ENCODE measurements around the gene RASGRP1. TPM values are rescaled to one million over a fixed set of nuclear protein-coding genes. Genes with fewer than 3 reads are reported as not detected.
A peak's percentile ranks its signal among the peaks of the same experiment; 100 is the strongest.

RASGRP1 gene
- total and polyA plus RNA-seq, 7 donors: 0.01 to 0.27 (median 0.16) TPM; not detected in 1

DNA sequence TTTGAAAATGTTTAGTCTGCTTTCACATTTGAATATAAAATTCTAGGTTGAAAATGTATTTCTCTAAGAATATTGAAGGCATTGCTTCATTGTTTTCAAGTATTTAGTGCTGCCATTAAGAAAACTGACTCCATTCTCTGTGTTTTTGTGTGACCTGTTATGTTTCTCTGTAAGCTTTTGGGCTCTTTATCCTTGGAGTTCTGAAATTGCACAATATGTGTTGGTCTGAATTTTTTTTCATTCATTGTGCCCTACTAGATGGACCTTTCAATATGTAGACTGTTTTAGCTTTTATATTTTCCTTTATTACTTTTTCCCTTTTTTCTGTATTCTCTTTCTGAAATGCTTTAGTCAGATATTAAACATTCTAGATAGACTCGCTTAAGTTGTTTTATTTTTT, 88.5 kb downstream of the RASGRP1 start:
- H3K27ac ChIP-seq: no peak overlapping the region
- no peaks in the 10 kb centered on the region for H3K4me1 ChIP-seq
- ATAC-seq: no peak
- H3K9me3 ChIP-seq: no peaks in the 10 kb centered on the region
- H3K4me3 ChIP-seq: no peak overlapping the region
- DNase-seq: no peak
- WGBS, 3 donors: 94 to 100% (median 95%) methylated on average over 1 of the region's 1 CpG
- no peaks in the 10 kb centered on the region for H3K27me3 ChIP-seq (ENCODE audit: insufficient read depth in 3 of 3, low read length in 2 of 3)
- TF ChIP-seq CTCF (IDR thresholded peaks at IDR 0.05): no peak
- H3K36me3 ChIP-seq (ENCODE audit: insufficient read depth in 1 of 2, low read depth in 1 of 2): peaks cover 4 to 73% of the 10 kb centered on the region in 2 donors
- intact Hi-C loops (cut with DNase I): no loop called here

DNA sequence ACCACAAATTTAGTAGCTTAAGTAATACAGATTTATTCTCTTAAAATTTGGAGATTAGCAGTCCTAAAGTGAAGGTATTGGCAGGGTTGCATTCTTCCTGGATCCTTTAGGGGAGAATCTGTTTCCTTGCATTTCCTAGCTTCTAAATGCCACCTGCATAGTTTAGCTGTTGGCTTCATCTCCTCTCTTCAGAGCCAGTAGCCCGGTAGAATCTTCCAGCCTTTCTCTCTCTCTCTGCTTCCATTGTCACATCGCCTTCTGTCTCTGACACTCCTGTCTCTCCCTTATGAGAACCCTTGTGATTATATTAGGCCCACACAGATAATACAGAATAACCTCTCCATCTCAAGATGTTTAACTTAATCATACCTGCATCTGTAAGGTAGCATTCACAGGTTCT, 89.3 kb downstream of the RASGRP1 start:
- no peak for ATAC-seq
- Histone ChIP-seq H3K27ac (no peak overlapping the region), H3K4me1 (no peaks in the 10 kb centered on the region), H3K9me3 (no peaks in the 10 kb centered on the region), H3K27me3 (ENCODE audit: insufficient read depth in 3 of 3, low read length in 2 of 3) (no peaks in the 10 kb centered on the region), H3K36me3 (ENCODE audit: insufficient read depth in 1 of 2, low read depth in 1 of 2) (peaks cover 4 to 77% of the 10 kb centered on the region in 2 donors), H3K4me3 (no peak overlapping the region)
- intact Hi-C loops (cut with DNase I): no loop called here
- WGBS, 3 donors: 81 to 95% (median 91%) methylated on average over 2 of the region's 2 CpGs
- TF ChIP-seq CTCF (IDR thresholded peaks at IDR 0.05): no peak
- DNase-seq: no peak

- Histone ChIP-seq H3K27me3 (ENCODE audit: insufficient read depth in 3 of 3, low read length in 2 of 3) (no peaks in the 10 kb centered on the region), H3K4me3 (no peak overlapping the region), H3K9me3 (no peaks in the 10 kb centered on the region), H3K27ac (no peak overlapping the region), H3K36me3 (ENCODE audit: insufficient read depth in 1 of 2, low read depth in 1 of 2) (peaks cover 4 to 81% of the 10 kb centered on the region in 2 donors), H3K4me1 (no peaks in the 10 kb centered on the region)
- DNase-seq: no peak
- peak; percentile 56 for TF ChIP-seq CTCF (IDR thresholded peaks at IDR 0.05)
- ATAC-seq: peak; percentile 69 to 89 (median 74)
- 82 to 86% (median 84%) methylated on average over 4 of the region's 4 CpGs for WGBS, 3 donors
- intact Hi-C loops (cut with DNase I): no loop called here
Observed at GRCh38 chr15:38474155-38474757, 90.4 kb downstream of the RASGRP1 start.

- no peak for ATAC-seq
- no peaks in the 10 kb centered on the region for H3K4me1 ChIP-seq
- no peak for DNase-seq
- no peak overlapping the region for H3K4me3 ChIP-seq
- H3K27me3 ChIP-seq (ENCODE audit: insufficient read depth in 3 of 3, low read length in 2 of 3): no peaks in the 10 kb centered on the region
- no peak overlapping the region for H3K27ac ChIP-seq
- TF ChIP-seq CTCF (IDR thresholded peaks at IDR 0.05): no peak
- WGBS, 3 donors: 93 to 99% (median 93%) methylated on average over 2 of the region's 2 CpGs
- no peaks in the 10 kb centered on the region for H3K9me3 ChIP-seq
- intact Hi-C loops (cut with DNase I): no loop called here
- peaks cover 0 to 85% of the 10 kb centered on the region in 2 donors for H3K36me3 ChIP-seq (ENCODE audit: insufficient read depth in 1 of 2, low read depth in 1 of 2)
Observed at GRCh38 chr15:38471974-38472373, 92.6 kb downstream of the RASGRP1 start.

GRCh38 chr15:38470816-38471215, 93.8 kb downstream of the RASGRP1 start:
- peaks cover 0 to 83% of the 10 kb centered on the region in 2 donors for H3K36me3 ChIP-seq (ENCODE audit: insufficient read depth in 1 of 2, low read depth in 1 of 2)
- WGBS, 3 donors: 87 to 88% (median 88%) methylated on average over 1 of the region's 1 CpG
- no peaks in the 10 kb centered on the region for H3K4me1 ChIP-seq
- H3K27ac ChIP-seq: no peak overlapping the region
- no peak for TF ChIP-seq CTCF (IDR thresholded peaks at IDR 0.05)
- intact Hi-C loops (cut with DNase I): no loop called here
- no peaks in the 10 kb centered on the region for H3K27me3 ChIP-seq (ENCODE audit: insufficient read depth in 3 of 3, low read length in 2 of 3)
- no peak overlapping the region for H3K4me3 ChIP-seq
- DNase-seq (no peak), ATAC-seq (no peak)
- H3K9me3 ChIP-seq: no peaks in the 10 kb centered on the region
